ENCODE measurements around the gene RHCE. TPM values are rescaled to one million over a fixed set of nuclear protein-coding genes. Genes with fewer than 3 reads are reported as not detected.
"Not testable (repeated sequence)": the region's sequence is repeated elsewhere in the genome, so short reads cannot be mapped to it uniquely, and the experiment has no call there.

RHCE gene
- total RNA-seq, 2 donors from 2014 or later, result 0.28 TPM; not detected in 1

DNA sequence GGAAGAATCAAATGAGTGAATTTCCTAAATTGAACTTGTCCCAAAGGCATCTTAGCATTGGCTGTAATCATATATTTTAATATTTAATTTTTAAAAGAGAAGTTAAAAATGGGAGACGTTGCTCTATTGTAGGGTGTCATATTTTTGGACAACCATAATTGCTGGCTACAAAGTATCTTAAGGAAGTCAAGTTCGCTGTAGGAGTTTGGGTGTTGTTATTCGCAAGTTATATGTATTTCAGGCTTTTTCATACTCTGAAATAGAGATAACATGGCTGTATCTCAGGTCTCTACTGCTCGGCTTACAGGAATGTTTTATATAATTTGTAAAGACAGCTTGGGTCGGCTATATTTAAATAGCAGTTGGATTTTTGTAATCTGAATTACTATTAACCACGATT lies 81.6 kb downstream of the RHCE start:
- TF ChIP-seq, protein P1, sequence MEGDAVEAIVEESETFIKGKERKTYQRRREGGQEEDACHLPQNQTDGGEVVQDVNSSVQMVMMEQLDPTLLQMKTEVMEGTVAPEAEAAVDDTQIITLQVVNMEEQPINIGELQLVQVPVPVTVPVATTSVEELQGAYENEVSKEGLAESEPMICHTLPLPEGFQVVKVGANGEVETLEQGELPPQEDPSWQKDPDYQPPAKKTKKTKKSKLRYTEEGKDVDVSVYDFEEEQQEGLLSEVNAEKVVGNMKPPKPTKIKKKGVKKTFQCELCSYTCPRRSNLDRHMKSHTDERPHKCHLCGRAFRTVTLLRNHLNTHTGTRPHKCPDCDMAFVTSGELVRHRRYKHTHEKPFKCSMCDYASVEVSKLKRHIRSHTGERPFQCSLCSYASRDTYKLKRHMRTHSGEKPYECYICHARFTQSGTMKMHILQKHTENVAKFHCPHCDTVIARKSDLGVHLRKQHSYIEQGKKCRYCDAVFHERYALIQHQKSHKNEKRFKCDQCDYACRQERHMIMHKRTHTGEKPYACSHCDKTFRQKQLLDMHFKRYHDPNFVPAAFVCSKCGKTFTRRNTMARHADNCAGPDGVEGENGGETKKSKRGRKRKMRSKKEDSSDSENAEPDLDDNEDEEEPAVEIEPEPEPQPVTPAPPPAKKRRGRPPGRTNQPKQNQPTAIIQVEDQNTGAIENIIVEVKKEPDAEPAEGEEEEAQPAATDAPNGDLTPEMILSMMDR (IDR thresholded peaks at IDR 0.05), result no peak
- H3K27ac ChIP-seq, result peak overlapping the region; percentile 95
- no peaks in the 10 kb centered on the region for H3K9me3 ChIP-seq
- peaks cover 0 to 17% of the 10 kb centered on the region in 2 donors for H3K4me1 ChIP-seq
- no peak for DNase-seq (ENCODE audit: low spot score)
- H3K4me3 ChIP-seq, result peak overlapping the region; percentile 65 to 92
- peaks cover 12% of the 10 kb centered on the region for H3K36me3 ChIP-seq
- H3K27me3 ChIP-seq, result no peaks in the 10 kb centered on the region

DNA sequence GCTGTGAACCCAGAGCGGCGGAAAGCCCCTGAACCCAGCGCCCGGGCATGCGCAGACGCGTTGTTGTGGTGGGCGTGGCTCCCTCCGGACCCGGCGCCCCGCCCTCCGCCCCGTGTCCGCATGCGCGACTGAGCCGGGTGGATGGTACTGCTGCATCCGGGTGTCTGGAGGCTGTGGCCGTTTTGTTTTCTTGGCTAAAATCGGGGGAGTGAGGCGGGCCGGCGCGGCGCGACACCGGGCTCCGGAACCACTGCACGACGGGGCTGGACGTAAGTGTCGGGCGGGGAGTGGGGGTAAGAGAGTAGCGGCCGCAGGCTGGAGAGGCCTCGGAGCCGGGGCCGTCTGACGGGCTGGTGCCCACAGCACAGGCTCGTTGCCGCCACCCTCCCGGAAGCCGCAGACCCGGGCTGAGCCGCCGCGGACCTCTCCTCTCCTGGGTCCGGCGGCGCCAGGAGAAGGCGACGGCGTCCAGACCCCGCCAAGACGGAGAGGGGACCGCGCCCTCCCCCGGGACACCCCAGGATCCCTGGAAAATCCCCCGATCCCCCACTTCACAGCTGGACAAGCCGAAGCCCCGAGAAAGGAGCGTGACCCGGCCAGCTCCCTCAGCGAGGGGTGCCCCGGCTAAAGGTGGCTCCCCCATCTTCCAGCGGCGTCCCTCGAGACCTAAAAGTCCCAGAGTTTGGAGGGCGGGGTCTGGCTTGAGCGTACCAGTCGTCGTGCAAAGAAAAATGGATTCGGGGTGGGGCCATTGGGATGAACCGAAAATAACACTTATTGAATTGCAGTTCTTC lies 82.2 kb downstream of the RHCE start, which contains the start of gene TMEM50A:
TSS of gene TMEM50A (plus strand) at position 147 of the 794 bp plus-strand sequence. CDS start 2,153 bp downstream, outside the sequence.
- peak; percentile 92 for DNase-seq (ENCODE audit: low spot score)
- H3K4me1 ChIP-seq, result peaks cover 0 to 17% of the 10 kb centered on the region in 2 donors
- peak within 1 kb of the TSS; percentile 95 for H3K27ac ChIP-seq
- TF ChIP-seq, protein P1 (IDR thresholded peaks at IDR 0.05), result no peak
- no peaks in the 10 kb centered on the region for H3K27me3 ChIP-seq
- H3K9me3 ChIP-seq, result no peaks in the 10 kb centered on the region
- peak within 1 kb of the TSS; percentile 65 to 92 for H3K4me3 ChIP-seq
- peaks cover 8% of the 10 kb centered on the region for H3K36me3 ChIP-seq

DNA sequence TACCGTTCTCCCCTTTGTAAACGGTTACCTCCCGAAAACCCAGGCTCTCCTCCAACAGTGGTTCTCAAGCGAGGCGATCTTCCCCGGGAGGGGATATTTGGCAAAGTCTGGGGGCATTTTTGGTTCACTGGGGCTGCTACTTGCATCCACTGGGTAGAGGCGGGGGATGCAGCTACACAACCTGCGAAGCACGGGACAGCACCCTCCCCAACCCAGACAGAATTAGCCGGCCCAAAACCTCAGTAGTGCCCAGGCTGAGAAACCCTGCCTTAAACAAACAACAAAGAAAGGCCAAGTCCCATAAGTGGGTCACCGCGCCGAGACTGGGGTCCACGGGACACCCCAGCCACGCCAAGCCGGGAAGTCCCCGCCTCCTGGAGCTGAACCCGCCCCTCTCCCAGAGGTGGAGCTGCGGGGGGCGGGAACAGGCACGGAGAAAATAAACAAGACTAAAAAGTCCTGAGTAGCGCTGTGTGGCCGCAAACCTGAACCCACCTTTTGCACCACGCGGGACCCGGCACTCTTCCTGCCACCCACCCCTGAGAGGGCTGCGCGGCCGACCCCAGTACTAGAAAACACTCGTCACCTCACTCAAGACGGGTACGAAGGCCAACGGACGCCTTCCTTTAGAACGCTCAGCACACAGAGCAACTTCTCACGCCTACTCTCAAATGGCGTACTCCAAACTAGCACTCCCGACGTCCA lies 83.0 kb downstream of the RHCE start:
- H3K9me3 ChIP-seq; H3K36me3 ChIP-seq; DNase-seq (ENCODE audit: low spot score): not testable (repeated sequence)

DNA sequence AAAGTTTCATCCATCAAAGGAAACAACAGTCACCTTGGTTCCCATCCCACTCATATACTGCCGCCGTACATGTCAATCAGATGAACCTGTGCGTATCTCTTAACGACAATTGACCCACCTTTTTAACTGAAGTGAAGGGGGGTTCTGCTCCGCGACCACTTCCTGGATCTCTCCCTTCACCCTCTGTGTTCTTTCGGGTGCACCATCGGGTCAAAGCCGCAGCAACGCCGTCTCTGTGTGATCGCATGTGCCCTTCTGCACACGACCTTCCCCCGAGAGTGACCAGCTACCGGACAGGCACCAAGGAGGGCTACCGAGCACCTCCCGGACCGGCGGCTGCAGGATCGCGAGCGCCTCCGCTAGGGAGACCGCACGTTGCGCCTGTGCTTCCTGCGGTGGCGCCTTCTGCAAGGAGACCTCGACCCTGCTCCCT lies 83.7 kb downstream of the RHCE start:
- Histone ChIP-seq H3K27ac (peak overlapping the region in 1 of 2 donors; percentile 42), H3K4me3 (peak overlapping the region; percentile 59 to 92), H3K4me1 (peaks cover 0 to 17% of the 10 kb centered on the region in 2 donors)
- TF ChIP-seq, protein P1 (IDR thresholded peaks at IDR 0.05), result peak in 1 of 2 donors; percentile 24
- H3K9me3 ChIP-seq; H3K36me3 ChIP-seq; H3K27me3 ChIP-seq; DNase-seq (ENCODE audit: low spot score): not testable (repeated sequence)

More for the DNA sequence above, 83.0 kb downstream of the RHCE start:
- not testable (repeated sequence) for H3K27me3 ChIP-seq
- peak overlapping the region; percentile 65 to 92 for H3K4me3 ChIP-seq
- peak overlapping the region; percentile 95 for H3K27ac ChIP-seq
- peaks cover 0 to 17% of the 10 kb centered on the region in 2 donors for H3K4me1 ChIP-seq

DNA sequence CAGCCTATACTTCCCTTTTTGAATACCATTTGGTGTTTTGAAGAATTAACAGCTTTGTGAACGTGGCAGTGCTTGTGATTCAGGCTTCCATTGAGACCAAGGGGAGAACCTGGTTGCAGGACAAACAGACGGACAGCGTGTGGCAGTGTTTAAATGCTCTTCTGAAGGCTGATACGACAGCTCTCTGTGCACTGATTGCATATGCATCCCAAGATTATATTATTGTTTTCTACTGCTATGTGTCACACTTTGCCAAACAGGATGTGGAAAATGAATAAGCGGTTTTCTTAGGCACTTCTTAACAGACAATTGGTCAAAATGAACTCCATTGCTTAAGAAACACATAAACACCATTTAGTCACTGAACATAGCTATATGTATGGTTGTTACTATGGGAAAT lies 90.7 kb downstream of the RHCE start:
- DNase-seq (ENCODE audit: low spot score); H3K27me3 ChIP-seq; H3K4me3 ChIP-seq; H3K27ac ChIP-seq; H3K9me3 ChIP-seq; H3K36me3 ChIP-seq: not testable (repeated sequence)
- H3K4me1 ChIP-seq, result peaks cover 0 to 15% of the 10 kb centered on the region in 2 donors

DNA sequence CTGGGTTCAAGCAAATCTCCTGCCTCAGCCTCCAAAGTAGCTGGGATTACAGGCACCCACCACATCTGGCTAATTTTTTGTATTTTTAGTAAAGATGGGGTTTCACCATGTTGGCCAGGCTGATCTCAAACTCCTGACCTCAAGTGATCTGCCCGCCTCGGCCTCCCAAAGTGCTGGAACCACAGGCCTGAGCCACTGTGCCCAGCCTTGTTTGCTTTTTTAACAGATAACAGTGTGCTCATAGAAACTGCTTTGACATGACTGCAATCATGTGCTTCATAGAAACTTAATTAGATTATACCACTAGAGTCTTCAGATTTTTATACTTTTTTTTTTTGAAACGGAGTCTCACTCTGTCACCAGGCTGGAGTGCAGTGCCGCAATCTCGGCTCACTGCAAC lies 91.3 kb downstream of the RHCE start:
- H3K9me3 ChIP-seq; H3K4me3 ChIP-seq; H3K36me3 ChIP-seq; H3K27me3 ChIP-seq; DNase-seq (ENCODE audit: low spot score); H3K27ac ChIP-seq: not testable (repeated sequence)
- peaks cover 0 to 15% of the 10 kb centered on the region in 2 donors for H3K4me1 ChIP-seq

DNA sequence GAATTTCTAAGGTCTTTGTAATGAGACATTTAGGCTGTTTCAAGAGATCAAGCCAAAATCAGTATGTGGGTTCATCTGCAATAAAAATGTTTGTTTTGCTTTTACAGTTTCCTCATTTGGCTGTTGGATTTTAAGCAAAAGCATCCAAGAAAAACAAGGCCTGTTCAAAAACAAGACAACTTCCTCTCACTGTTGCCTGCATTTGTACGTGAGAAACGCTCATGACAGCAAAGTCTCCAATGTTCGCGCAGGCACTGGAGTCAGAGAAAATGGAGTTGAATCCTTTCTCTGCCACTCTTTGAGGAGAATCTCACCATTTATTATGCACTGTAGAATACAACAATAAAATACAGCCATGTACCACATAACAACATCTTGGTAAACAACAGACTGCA lies 91.8 kb downstream of the RHCE start:
- not testable (repeated sequence) for H3K27ac ChIP-seq, H3K36me3 ChIP-seq

DNA sequence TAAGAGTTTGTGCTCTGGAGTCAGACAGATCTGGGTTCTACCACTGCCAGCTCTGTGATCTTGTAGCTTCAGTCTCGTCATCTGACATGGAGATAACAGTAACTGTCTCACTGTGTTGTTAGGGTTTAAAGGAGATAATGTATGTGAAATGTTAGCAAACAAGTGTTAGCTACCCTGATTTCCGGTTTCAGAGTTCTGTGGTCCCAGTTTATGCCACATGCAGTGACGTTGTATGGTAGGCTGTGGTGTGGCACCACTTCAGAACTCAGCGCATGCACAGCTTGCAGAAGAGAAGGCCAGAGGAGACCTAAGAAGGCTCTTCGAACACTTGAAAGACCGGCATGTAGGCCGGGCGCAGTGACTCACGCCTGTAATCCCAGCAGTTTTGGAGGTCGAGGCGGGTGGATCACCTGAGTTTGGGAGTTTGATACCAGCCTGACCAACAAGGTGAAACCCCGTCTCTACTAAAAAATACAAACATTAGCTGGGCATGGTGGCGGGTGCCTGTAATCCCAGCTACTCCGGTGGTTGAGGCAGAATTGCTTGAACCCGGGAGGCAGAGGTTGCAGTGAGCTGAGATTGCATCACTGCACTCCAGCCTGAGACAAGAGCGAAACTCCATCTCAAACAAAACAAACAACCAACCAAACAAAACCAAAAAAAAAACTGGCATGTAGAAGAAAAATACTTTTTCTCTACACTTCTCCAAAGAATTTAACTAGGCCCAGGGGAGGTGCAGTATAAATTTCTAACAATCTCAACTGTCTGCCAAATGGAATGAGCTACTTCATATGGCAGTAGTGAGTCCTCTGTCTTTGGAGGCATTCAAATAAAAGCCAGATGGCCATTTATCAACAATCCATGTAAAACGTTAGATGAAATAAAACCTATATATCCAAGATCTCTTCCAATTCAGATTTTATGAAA lies 92.5 kb downstream of the RHCE start:
- DNase-seq (ENCODE audit: low spot score); H3K27ac ChIP-seq; H3K9me3 ChIP-seq; H3K27me3 ChIP-seq; H3K36me3 ChIP-seq; H3K4me3 ChIP-seq: not testable (repeated sequence)
- peaks cover 0 to 15% of the 10 kb centered on the region in 2 donors for H3K4me1 ChIP-seq

More for the DNA sequence above, 91.8 kb downstream of the RHCE start:
- not testable (repeated sequence) for H3K27me3 ChIP-seq; H3K9me3 ChIP-seq; H3K4me3 ChIP-seq; DNase-seq (ENCODE audit: low spot score)
- H3K4me1 ChIP-seq, result peaks cover 0 to 15% of the 10 kb centered on the region in 2 donors

DNA sequence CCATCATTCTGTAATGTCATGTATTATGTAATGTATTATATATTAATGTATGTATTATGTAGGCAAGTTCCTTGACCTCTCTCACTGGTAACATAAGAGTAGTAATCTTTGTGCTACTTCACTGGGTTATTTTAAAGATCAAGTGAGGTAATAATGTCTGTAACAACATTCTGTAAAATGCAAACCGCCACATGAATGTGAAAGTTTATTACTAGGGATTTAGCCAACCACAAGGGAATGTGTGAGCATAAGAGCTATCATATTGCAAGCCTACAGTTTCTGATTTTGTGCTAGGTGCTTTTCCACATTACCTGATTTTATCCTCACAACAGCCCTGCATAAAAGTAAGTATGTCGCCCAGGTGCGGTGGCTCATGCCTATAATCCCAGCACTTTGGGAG lies 96.2 kb downstream of the RHCE start:
- not testable (repeated sequence) for H3K27ac ChIP-seq; H3K9me3 ChIP-seq; H3K4me3 ChIP-seq; H3K36me3 ChIP-seq; H3K4me1 ChIP-seq; DNase-seq (ENCODE audit: low spot score); H3K27me3 ChIP-seq

DNA sequence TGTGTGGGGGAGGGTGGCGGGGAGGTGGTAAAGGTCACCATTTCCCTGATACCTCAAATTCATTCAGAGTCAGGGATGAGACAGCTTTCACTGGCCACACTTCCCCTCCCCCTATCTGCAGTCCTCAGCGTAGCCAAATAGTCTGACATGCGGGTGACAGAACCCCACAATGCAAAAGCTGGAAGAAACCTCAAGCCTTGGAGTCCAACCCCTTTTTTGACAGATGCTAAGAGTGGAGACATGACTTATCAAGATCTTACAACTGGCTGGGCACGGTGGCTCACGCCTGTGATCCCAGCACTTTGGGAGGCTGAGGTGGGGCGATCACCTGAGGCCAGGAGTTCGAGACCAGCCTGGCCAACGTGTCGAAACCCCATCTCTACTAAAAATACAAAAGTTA lies 98.5 kb downstream of the RHCE start:
- H3K27me3 ChIP-seq; H3K4me1 ChIP-seq; H3K4me3 ChIP-seq; DNase-seq (ENCODE audit: low spot score); H3K9me3 ChIP-seq; H3K36me3 ChIP-seq; H3K27ac ChIP-seq: not testable (repeated sequence)
